Activated CD4-positive, alpha-beta T cell treated with anti-CD3 and anti-CD28 coated beads, Interleukin-2, amount 50 U/mL, for 16 hours (primary cell): ENCODE measurements around the gene TGIF1.
A peak's percentile ranks its signal among the peaks of the same experiment; 100 is the strongest.
"Not testable (repeated sequence)": the region's sequence is repeated elsewhere in the genome, so short reads cannot be mapped to it uniquely, and the experiment has no call there.

Source experiments
- DNase-seq: peaks from one replicate; pipeline ENCODE4 v3.0.0-alpha.2; 2020

TGIF1 gene

GRCh38 chr18:3457261-3457724 is 7.3 kb downstream of the TGIF1 start:
- no peak for DNase-seq

- peak; percentile 31 for DNase-seq
Measured at GRCh38 chr18:3458378-3458777, 8.4 kb downstream of the TGIF1 start.

- peak; percentile 60 for DNase-seq
Measured at GRCh38 chr18:3458952-3459853, 9.2 kb downstream of the TGIF1 start.

- DNase-seq, result no peak
Measured at GRCh38 chr18:3460823-3461398, 10.9 kb downstream of the TGIF1 start.

- no peak for DNase-seq
Measured at GRCh38 chr18:3461704-3462103, 11.7 kb downstream of the TGIF1 start.

- DNase-seq, result no peak
Measured at GRCh38 chr18:3463051-3463450, 13.1 kb downstream of the TGIF1 start.

GRCh38 chr18:3466045-3466444 is 16.1 kb downstream of the TGIF1 start:
- no peak for DNase-seq

GRCh38 chr18:3466872-3467271 is 16.9 kb downstream of the TGIF1 start:
- no peak for DNase-seq

- DNase-seq, result no peak
Measured at GRCh38 chr18:3468066-3468705, 18.2 kb downstream of the TGIF1 start.

GRCh38 chr18:3468833-3469232 is 18.9 kb downstream of the TGIF1 start:
- DNase-seq, result no peak

- DNase-seq, result no peak
Measured at GRCh38 chr18:3471141-3471648, 21.2 kb downstream of the TGIF1 start.

- DNase-seq, result not testable (repeated sequence)
Measured at GRCh38 chr18:3472121-3472520, 22.1 kb downstream of the TGIF1 start.

- DNase-seq, result peak; percentile 85
Measured at GRCh38 chr18:3472681-3473544, 22.9 kb downstream of the TGIF1 start.

- DNase-seq, result no peak
Measured at GRCh38 chr18:3478262-3478978, 28.4 kb downstream of the TGIF1 start.

GRCh38 chr18:3479978-3480509 is 30.1 kb downstream of the TGIF1 start:
- no peak for DNase-seq

- DNase-seq, result no peak
Measured at GRCh38 chr18:3480827-3481573, 31.0 kb downstream of the TGIF1 start.

GRCh38 chr18:3481696-3482210 is 31.8 kb downstream of the TGIF1 start:
- peak; percentile 38 for DNase-seq

- DNase-seq, result no peak
Measured at GRCh38 chr18:3482258-3482657, 32.3 kb downstream of the TGIF1 start.

GRCh38 chr18:3485153-3486149 is 35.5 kb downstream of the TGIF1 start:
- peak; percentile 68 for DNase-seq
